Measurements from ENCODE around the gene ACVR1B. TPM values are rescaled to one million over a fixed set of nuclear protein-coding genes. Genes with fewer than 3 reads are reported as not detected.

ACVR1B gene
- total RNA-seq, 1 donor from 2014 or later: 18.7 TPM

DNA sequence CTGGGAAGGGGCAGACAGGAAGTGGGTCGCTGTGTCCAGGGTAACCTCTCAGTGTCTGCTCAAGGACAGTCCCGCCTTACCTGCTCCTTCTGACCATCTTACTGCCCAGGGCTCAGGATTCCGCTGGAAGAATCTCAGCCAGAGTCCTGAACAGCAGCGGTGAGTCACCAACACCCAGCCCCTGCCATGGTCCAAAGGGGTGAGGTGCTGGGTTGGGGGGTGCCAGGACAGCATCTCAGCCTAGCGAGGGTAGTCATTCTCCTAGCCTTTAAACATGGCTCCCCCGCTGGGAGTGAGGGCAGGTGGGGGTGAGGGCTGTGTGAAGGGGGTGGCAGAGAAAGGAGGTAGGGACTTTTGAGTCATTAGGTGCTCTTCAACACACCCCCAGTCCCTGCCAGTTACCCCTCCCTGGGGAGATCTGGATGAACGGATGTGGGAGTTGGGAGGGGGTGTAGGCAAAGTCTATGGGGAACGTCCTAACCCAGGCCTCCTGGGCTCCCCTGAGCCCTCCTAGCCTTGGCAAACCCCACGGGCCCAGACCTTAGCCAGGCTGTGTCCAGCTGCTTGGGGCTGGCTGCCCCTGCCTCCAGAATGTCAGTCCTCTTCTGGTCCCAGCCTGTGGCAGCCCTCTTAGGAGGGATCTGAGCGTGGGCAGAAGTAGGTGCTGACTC is 57.7 kb downstream of the ACVR1B start:
- Histone ChIP-seq H3K36me3 (no peaks in the 10 kb centered on the region), H3K9me3 (no peaks in the 10 kb centered on the region), H3K27me3 (no peaks in the 10 kb centered on the region), H3K4me3 (peak overlapping the region in 1 of 2 donors; percentile 82), H3K4me1 (peaks cover 0 to 17% of the 10 kb centered on the region in 2 donors), H3K27ac (peak overlapping the region; percentile 68 to 77)
- TF ChIP-seq, protein P1, sequence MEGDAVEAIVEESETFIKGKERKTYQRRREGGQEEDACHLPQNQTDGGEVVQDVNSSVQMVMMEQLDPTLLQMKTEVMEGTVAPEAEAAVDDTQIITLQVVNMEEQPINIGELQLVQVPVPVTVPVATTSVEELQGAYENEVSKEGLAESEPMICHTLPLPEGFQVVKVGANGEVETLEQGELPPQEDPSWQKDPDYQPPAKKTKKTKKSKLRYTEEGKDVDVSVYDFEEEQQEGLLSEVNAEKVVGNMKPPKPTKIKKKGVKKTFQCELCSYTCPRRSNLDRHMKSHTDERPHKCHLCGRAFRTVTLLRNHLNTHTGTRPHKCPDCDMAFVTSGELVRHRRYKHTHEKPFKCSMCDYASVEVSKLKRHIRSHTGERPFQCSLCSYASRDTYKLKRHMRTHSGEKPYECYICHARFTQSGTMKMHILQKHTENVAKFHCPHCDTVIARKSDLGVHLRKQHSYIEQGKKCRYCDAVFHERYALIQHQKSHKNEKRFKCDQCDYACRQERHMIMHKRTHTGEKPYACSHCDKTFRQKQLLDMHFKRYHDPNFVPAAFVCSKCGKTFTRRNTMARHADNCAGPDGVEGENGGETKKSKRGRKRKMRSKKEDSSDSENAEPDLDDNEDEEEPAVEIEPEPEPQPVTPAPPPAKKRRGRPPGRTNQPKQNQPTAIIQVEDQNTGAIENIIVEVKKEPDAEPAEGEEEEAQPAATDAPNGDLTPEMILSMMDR (IDR thresholded peaks at IDR 0.05): no peak
- no peak for DNase-seq (ENCODE audit: low spot score in 2 of 2)
- intact Hi-C loops (cut with DNase I): no loop called here

GRCh38 chr12:52010152-52010622 is 58.7 kb downstream of the ACVR1B start:
- intact Hi-C loops (cut with DNase I): no loop called here
- TF ChIP-seq, protein P1 (IDR thresholded peaks at IDR 0.05): no peak
- H3K27ac ChIP-seq: peak overlapping the region; percentile 68 to 77
- peak in 1 of 2 donors; percentile 83 for DNase-seq (ENCODE audit: low spot score in 2 of 2)
- H3K4me3 ChIP-seq: no peak overlapping the region
- no peaks in the 10 kb centered on the region for H3K9me3 ChIP-seq
- no peaks in the 10 kb centered on the region for H3K27me3 ChIP-seq
- peaks cover 0 to 15% of the 10 kb centered on the region in 2 donors for H3K4me1 ChIP-seq
- H3K36me3 ChIP-seq: no peaks in the 10 kb centered on the region

DNA sequence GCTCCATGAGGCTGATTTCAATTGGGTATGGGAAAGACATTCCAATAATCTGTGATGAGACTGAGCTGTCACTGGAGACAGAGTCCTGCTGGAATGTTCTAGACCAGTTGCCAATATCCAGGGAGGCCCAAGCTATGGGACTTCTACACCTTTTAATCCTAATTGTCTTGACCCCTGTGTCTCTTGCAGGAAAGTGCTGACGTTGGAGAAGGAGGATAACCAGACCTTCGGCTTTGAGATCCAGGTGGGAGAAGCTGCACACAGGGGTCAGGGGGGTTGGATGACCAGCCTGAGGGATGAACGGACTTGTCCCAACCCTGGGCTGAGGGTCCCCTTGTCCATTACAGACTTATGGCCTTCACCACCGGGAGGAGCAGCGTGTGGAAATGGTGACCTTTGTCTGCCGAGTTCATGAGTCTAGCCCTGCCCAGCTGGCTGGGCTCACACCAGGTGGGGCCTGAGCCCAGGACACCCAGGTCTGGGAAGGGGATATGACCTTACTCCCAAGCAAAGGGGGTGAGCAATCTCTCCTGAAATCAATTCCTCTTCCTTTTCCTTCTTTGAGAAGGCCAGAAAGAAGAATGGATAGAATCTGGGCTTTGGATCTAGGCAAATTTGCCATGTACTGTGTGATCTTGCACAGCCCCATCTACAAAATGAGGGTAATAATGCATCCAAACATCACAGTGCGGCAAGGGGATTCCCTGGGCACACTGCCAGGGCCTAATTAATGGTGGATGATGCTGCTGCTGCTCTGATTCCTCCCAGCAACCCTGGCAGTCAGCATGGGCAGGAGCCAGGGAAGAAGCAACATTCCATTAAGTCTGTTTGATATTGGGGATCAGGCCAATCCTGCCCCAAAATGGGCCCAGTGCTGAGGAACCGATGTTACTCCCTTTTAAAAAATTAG is 59.4 kb downstream of the ACVR1B start:
- no peak overlapping the region for H3K4me3 ChIP-seq
- TF ChIP-seq, protein P1 (IDR thresholded peaks at IDR 0.05): no peak
- H3K36me3 ChIP-seq: no peaks in the 10 kb centered on the region
- H3K4me1 ChIP-seq: peaks cover 0 to 15% of the 10 kb centered on the region in 2 donors
- H3K27ac ChIP-seq: peak overlapping the region; percentile 68 to 77
- no peaks in the 10 kb centered on the region for H3K9me3 ChIP-seq
- intact Hi-C loops (cut with DNase I): no loop called here
- DNase-seq (ENCODE audit: low spot score in 2 of 2): no peak
- H3K27me3 ChIP-seq: no peaks in the 10 kb centered on the region

- Histone ChIP-seq H3K4me1 (peaks cover 0 to 10% of the 10 kb centered on the region in 2 donors), H3K27me3 (no peaks in the 10 kb centered on the region), H3K27ac (no peak overlapping the region), H3K9me3 (no peaks in the 10 kb centered on the region), H3K4me3 (no peak overlapping the region), H3K36me3 (no peaks in the 10 kb centered on the region)
- intact Hi-C loops (cut with DNase I): no loop called here
- TF ChIP-seq, protein P1 (IDR thresholded peaks at IDR 0.05): no peak
- DNase-seq (ENCODE audit: low spot score in 2 of 2): no peak
Measured at GRCh38 chr12:52011602-52012214, 60.2 kb downstream of the ACVR1B start.

GRCh38 chr12:52013626-52014310 is 62.3 kb downstream of the ACVR1B start:
- no peak overlapping the region for H3K27ac ChIP-seq

More at GRCh38 chr12:52013626-52014310, 62.3 kb downstream of the ACVR1B start:
- Histone ChIP-seq H3K36me3 (no peaks in the 10 kb centered on the region), H3K4me3 (no peak overlapping the region), H3K4me1 (peaks cover 0 to 2% of the 10 kb centered on the region in 2 donors), H3K27me3 (no peaks in the 10 kb centered on the region), H3K9me3 (no peaks in the 10 kb centered on the region)
- DNase-seq (ENCODE audit: low spot score in 2 of 2): no peak
- TF ChIP-seq, protein P1 (IDR thresholded peaks at IDR 0.05): no peak
- intact Hi-C loops (cut with DNase I): no loop called here

Data from ascending aorta (tissue), 2 donors.